ENCODE measurements around the gene USF2.

The USF2 gene

GRCh38 chr19:35274323-35274722 lies 5.6 kb downstream of the USF2 start:
- Histone ChIP-seq H3K14ac (ENCODE audit: low read length in 2 of 2) (no peak overlapping the region), H2BK12ac (ENCODE audit: low read length in 2 of 2) (no peak overlapping the region), H3K18ac (ENCODE audit: low read depth in 1 of 2, low read length in 2 of 2) (no peak overlapping the region), H3K4me3 (ENCODE audit: insufficient read depth in 1 of 2, low read depth in 1 of 2, low read length in 2 of 2) (no peak overlapping the region), H3K9ac (ENCODE audit: low read length) (no peak overlapping the region), H2AFZ (ENCODE audit: low read depth, low read length) (no peak overlapping the region), H3K4me2 (ENCODE audit: low read length, poor library complexity, severe bottlenecking) (no peak overlapping the region), H4K8ac (ENCODE audit: low read length) (no peak overlapping the region), H2AK5ac (ENCODE audit: low read length, severe bottlenecking) (no peak overlapping the region), H3K27me3 (ENCODE audit: control insufficient read depth in 1 of 2, insufficient read depth in 1 of 2, low read length in 2 of 2) (no peaks in the 10 kb centered on the region), H2BK15ac (ENCODE audit: low read depth, poor library complexity, severe bottlenecking) (no peak overlapping the region), H3K4ac (ENCODE audit: low read depth in 1 of 2, low read length in 2 of 2) (no peak overlapping the region), H2BK5ac (ENCODE audit: low read depth, low read length, poor library complexity, severe bottlenecking) (no peak overlapping the region), H2BK120ac (ENCODE audit: low read depth, low read length) (no peak overlapping the region), H3K79me1 (replicated peaks; ENCODE audit: low read length, poor library complexity, severe bottlenecking) (peaks cover 54% of the 10 kb centered on the region), H3K4me1 (ENCODE audit: control insufficient read depth, insufficient read depth, low read depth, low read length) (peaks cover 14% of the 10 kb centered on the region), H3K23ac (ENCODE audit: low read length in 2 of 2) (no peak overlapping the region), H4K91ac (ENCODE audit: low read length) (no peak overlapping the region), H3K27ac (ENCODE audit: low read length, poor library complexity, severe bottlenecking) (no peak overlapping the region), H3K36me3 (ENCODE audit: control insufficient read depth in 1 of 2, insufficient read depth in 2 of 2, low read depth in 1 of 2, low read length in 2 of 2) (peaks cover 77 to 81% of the 10 kb centered on the region in 2 experiments), H3K9me3 (ENCODE audit: control insufficient read depth, low read length) (no peaks in the 10 kb centered on the region)
- 100% methylated on average over 2 of the region's 5 CpGs for WGBS
- DNase-seq: no peak

DNA sequence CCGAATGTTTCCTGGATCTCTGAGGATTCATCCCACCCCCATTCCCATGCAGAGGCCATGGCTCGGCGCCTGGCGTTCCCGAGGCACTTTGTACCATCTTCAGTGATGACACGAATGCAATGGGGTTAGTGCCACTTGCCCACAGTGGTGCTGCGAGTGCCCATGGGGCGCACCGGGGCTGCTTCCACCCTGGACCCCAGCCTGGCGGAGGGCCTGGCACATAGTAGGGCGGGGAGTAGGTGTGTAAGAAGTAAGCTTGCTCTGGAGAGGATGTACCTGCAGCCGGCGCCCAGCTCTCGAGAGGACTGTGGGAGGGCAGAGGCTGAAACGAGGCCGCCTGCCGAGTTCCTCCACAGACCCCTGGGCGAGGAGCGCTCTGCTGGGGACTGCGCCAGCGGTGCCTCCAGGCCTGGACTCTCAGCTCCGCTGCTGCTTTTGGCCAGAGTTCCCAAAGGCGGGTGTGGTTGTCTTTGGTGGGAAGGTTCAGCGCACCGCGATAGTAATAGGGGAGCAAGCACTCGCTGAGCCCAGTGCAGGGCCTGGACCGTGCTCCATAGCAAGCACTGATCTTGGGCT lies 8.0 kb downstream of the USF2 start:
- no peak overlapping the region for H3K4me3 ChIP-seq (ENCODE audit: insufficient read depth in 1 of 2, low read depth in 1 of 2, low read length in 2 of 2)
- H3K23ac ChIP-seq (ENCODE audit: low read length in 2 of 2): no peak overlapping the region
- no peak overlapping the region for H3K27ac ChIP-seq (ENCODE audit: low read length, poor library complexity, severe bottlenecking)
- H2BK12ac ChIP-seq (ENCODE audit: low read length in 2 of 2): no peak overlapping the region
- peaks cover 35% of the 10 kb centered on the region for H3K79me1 ChIP-seq (replicated peaks; ENCODE audit: low read length, poor library complexity, severe bottlenecking)
- H4K91ac ChIP-seq (ENCODE audit: low read length): no peak overlapping the region
- H3K4ac ChIP-seq (ENCODE audit: low read depth in 1 of 2, low read length in 2 of 2): no peak overlapping the region
- no peak overlapping the region for H3K18ac ChIP-seq (ENCODE audit: low read depth in 1 of 2, low read length in 2 of 2)
- no peaks in the 10 kb centered on the region for H3K9me3 ChIP-seq (ENCODE audit: control insufficient read depth, low read length)
- no peak overlapping the region for H2BK15ac ChIP-seq (ENCODE audit: low read depth, poor library complexity, severe bottlenecking)
- no peak for DNase-seq
- H3K4me1 ChIP-seq (ENCODE audit: control insufficient read depth, insufficient read depth, low read depth, low read length): peaks cover 6% of the 10 kb centered on the region
- H2AFZ ChIP-seq (ENCODE audit: low read depth, low read length): no peak overlapping the region
- H3K14ac ChIP-seq (ENCODE audit: low read length in 2 of 2): no peak overlapping the region
- no peak overlapping the region for H2AK5ac ChIP-seq (ENCODE audit: low read length, severe bottlenecking)
- H2BK120ac ChIP-seq (ENCODE audit: low read depth, low read length): no peak overlapping the region
- no peak overlapping the region for H3K9ac ChIP-seq (ENCODE audit: low read length)
- H3K4me2 ChIP-seq (ENCODE audit: low read length, poor library complexity, severe bottlenecking): no peak overlapping the region
- WGBS: 95% methylated on average over 28 of the region's 28 CpGs
- no peak overlapping the region for H4K8ac ChIP-seq (ENCODE audit: low read length)
- peaks cover 60 to 71% of the 10 kb centered on the region in 2 experiments for H3K36me3 ChIP-seq (ENCODE audit: control insufficient read depth in 1 of 2, insufficient read depth in 2 of 2, low read depth in 1 of 2, low read length in 2 of 2)
- no peak overlapping the region for H2BK5ac ChIP-seq (ENCODE audit: low read depth, low read length, poor library complexity, severe bottlenecking)
- H3K27me3 ChIP-seq (ENCODE audit: control insufficient read depth in 1 of 2, insufficient read depth in 1 of 2, low read length in 2 of 2): peaks cover 1 to 7% of the 10 kb centered on the region in 2 experiments

GRCh38 chr19:35278578-35279284 lies 10.0 kb downstream of the USF2 start:
- H3K27me3 ChIP-seq (ENCODE audit: control insufficient read depth in 1 of 2, insufficient read depth in 1 of 2, low read length in 2 of 2): peaks cover 15 to 25% of the 10 kb centered on the region in 2 experiments
- H3K4ac ChIP-seq (ENCODE audit: low read depth in 1 of 2, low read length in 2 of 2): no peak overlapping the region
- no peak overlapping the region for H4K8ac ChIP-seq (ENCODE audit: low read length)
- H2BK120ac ChIP-seq (ENCODE audit: low read depth, low read length): no peak overlapping the region
- no peak overlapping the region for H3K14ac ChIP-seq (ENCODE audit: low read length in 2 of 2)
- H2AK5ac ChIP-seq (ENCODE audit: low read length, severe bottlenecking): no peak overlapping the region
- no peak overlapping the region for H2BK12ac ChIP-seq (ENCODE audit: low read length in 2 of 2)
- H3K4me3 ChIP-seq (ENCODE audit: insufficient read depth in 1 of 2, low read depth in 1 of 2, low read length in 2 of 2): no peak overlapping the region
- WGBS: 93% methylated on average over 40 of the region's 45 CpGs
- peaks cover 41 to 51% of the 10 kb centered on the region in 2 experiments for H3K36me3 ChIP-seq (ENCODE audit: control insufficient read depth in 1 of 2, insufficient read depth in 2 of 2, low read depth in 1 of 2, low read length in 2 of 2)
- H3K4me2 ChIP-seq (ENCODE audit: low read length, poor library complexity, severe bottlenecking): no peak overlapping the region
- no peak overlapping the region for H4K91ac ChIP-seq (ENCODE audit: low read length)
- peaks cover 21% of the 10 kb centered on the region for H3K79me1 ChIP-seq (replicated peaks; ENCODE audit: low read length, poor library complexity, severe bottlenecking)
- H3K18ac ChIP-seq (ENCODE audit: low read depth in 1 of 2, low read length in 2 of 2): no peak overlapping the region
- no peak overlapping the region for H2BK15ac ChIP-seq (ENCODE audit: low read depth, poor library complexity, severe bottlenecking)
- peaks cover 2% of the 10 kb centered on the region for H3K4me1 ChIP-seq (ENCODE audit: control insufficient read depth, insufficient read depth, low read depth, low read length)
- no peak overlapping the region for H2AFZ ChIP-seq (ENCODE audit: low read depth, low read length)
- no peak for DNase-seq
- H3K9ac ChIP-seq (ENCODE audit: low read length): no peak overlapping the region
- H3K23ac ChIP-seq (ENCODE audit: low read length in 2 of 2): no peak overlapping the region
- H3K9me3 ChIP-seq (ENCODE audit: control insufficient read depth, low read length): no peaks in the 10 kb centered on the region
- no peak overlapping the region for H2BK5ac ChIP-seq (ENCODE audit: low read depth, low read length, poor library complexity, severe bottlenecking)
- no peak overlapping the region for H3K27ac ChIP-seq (ENCODE audit: low read length, poor library complexity, severe bottlenecking)

DNA sequence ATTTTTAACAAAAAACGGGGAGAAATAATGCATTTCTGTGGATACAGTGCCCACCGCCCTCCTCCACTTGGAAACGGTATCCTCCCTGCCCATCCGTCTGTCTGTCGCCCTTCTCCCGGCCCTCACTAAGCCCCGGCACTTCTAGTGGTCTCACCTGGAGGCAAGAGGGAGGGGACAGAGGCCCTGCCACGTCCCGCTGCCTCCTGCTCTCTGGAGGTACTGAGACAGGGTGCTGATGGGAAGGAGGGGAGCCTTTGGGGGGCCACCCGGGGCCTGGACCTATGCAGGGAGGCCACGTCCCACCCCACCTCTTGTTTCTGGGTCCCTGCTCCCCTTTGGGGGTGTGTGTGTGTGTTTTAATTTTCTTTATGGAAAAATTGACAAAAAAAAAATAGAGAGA lies 10.6 kb downstream of the USF2 start:
- H3K27ac ChIP-seq (ENCODE audit: low read length, poor library complexity, severe bottlenecking): no peak overlapping the region
- H3K4ac ChIP-seq (ENCODE audit: low read depth in 1 of 2, low read length in 2 of 2): no peak overlapping the region
- H3K18ac ChIP-seq (ENCODE audit: low read depth in 1 of 2, low read length in 2 of 2): no peak overlapping the region
- H2BK5ac ChIP-seq (ENCODE audit: low read depth, low read length, poor library complexity, severe bottlenecking): no peak overlapping the region
- no peak overlapping the region for H3K14ac ChIP-seq (ENCODE audit: low read length in 2 of 2)
- WGBS: 87% methylated on average over 11 of the region's 11 CpGs
- no peak overlapping the region for H2BK12ac ChIP-seq (ENCODE audit: low read length in 2 of 2)
- H3K9ac ChIP-seq (ENCODE audit: low read length): no peak overlapping the region
- H2AK5ac ChIP-seq (ENCODE audit: low read length, severe bottlenecking): no peak overlapping the region
- H4K91ac ChIP-seq (ENCODE audit: low read length): no peak overlapping the region
- H3K4me2 ChIP-seq (ENCODE audit: low read length, poor library complexity, severe bottlenecking): no peak overlapping the region
- no peak for DNase-seq
- H3K36me3 ChIP-seq (ENCODE audit: control insufficient read depth in 1 of 2, insufficient read depth in 2 of 2, low read depth in 1 of 2, low read length in 2 of 2): peaks cover 35 to 45% of the 10 kb centered on the region in 2 experiments
- no peaks in the 10 kb centered on the region for H3K9me3 ChIP-seq (ENCODE audit: control insufficient read depth, low read length)
- no peak overlapping the region for H3K23ac ChIP-seq (ENCODE audit: low read length in 2 of 2)
- no peak overlapping the region for H2BK120ac ChIP-seq (ENCODE audit: low read depth, low read length)
- no peak overlapping the region for H2AFZ ChIP-seq (ENCODE audit: low read depth, low read length)
- no peak overlapping the region for H3K4me3 ChIP-seq (ENCODE audit: insufficient read depth in 1 of 2, low read depth in 1 of 2, low read length in 2 of 2)
- H3K27me3 ChIP-seq (ENCODE audit: control insufficient read depth in 1 of 2, insufficient read depth in 1 of 2, low read length in 2 of 2): peaks cover 15 to 25% of the 10 kb centered on the region in 2 experiments
- no peak overlapping the region for H4K8ac ChIP-seq (ENCODE audit: low read length)
- peaks cover 2% of the 10 kb centered on the region for H3K4me1 ChIP-seq (ENCODE audit: control insufficient read depth, insufficient read depth, low read depth, low read length)
- peaks cover 19% of the 10 kb centered on the region for H3K79me1 ChIP-seq (replicated peaks; ENCODE audit: low read length, poor library complexity, severe bottlenecking)
- H2BK15ac ChIP-seq (ENCODE audit: low read depth, poor library complexity, severe bottlenecking): no peak overlapping the region
